ENCODE data around the gene IFFO2. TPM values are rescaled to one million over a fixed set of nuclear protein-coding genes. Genes with fewer than 3 reads are reported as not detected.

The IFFO2 gene
- total and polyA plus RNA-seq, 12 donors = 5.9 to 23.4 (median 15.8) TPM

DNA sequence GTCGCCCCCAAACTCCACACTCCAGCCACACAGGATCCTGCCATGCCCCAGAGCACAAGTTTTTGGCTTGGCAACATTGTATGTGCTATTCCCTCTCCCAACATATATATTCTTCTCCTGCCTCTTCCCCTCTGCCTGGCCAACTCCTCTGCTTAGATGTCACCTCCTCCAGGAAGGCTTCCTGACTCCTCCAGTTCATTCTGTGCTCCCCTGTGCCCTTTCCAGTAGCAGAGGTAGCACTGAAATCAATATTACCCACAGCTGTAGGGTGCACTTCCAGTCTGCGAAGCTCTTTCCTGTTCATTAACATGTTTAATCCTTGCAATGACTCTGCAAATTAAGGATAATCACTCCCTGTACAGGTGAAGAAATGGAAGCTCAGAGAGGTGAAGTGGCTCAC, 75.3 kb downstream of the IFFO2 start:
- H3K4me1 ChIP-seq (replicated peaks in 1 of 2) = peaks cover 0 to 3% of the 10 kb centered on the region in 2 donors
- 86 to 100% (median 93%) methylated on average over 2 of the region's 2 CpGs for WGBS, 4 donors
- intact Hi-C loops (cut with DNase I) = no loop called here
- DNase-seq = no peak
- no peak overlapping the region for H3K4me3 ChIP-seq
- no peak overlapping the region for H3K27ac ChIP-seq
- H3K27me3 ChIP-seq = no peaks in the 10 kb centered on the region
- H3K9me3 ChIP-seq (replicated peaks in 1 of 3) = no peaks in the 10 kb centered on the region
- no peak for TF ChIP-seq POLR2A (IDR thresholded peaks at IDR 0.05)
- TF ChIP-seq, protein P1, sequence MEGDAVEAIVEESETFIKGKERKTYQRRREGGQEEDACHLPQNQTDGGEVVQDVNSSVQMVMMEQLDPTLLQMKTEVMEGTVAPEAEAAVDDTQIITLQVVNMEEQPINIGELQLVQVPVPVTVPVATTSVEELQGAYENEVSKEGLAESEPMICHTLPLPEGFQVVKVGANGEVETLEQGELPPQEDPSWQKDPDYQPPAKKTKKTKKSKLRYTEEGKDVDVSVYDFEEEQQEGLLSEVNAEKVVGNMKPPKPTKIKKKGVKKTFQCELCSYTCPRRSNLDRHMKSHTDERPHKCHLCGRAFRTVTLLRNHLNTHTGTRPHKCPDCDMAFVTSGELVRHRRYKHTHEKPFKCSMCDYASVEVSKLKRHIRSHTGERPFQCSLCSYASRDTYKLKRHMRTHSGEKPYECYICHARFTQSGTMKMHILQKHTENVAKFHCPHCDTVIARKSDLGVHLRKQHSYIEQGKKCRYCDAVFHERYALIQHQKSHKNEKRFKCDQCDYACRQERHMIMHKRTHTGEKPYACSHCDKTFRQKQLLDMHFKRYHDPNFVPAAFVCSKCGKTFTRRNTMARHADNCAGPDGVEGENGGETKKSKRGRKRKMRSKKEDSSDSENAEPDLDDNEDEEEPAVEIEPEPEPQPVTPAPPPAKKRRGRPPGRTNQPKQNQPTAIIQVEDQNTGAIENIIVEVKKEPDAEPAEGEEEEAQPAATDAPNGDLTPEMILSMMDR (IDR thresholded peaks at IDR 0.05) = no peak
- no peaks in the 10 kb centered on the region for H3K36me3 ChIP-seq (replicated peaks in 1 of 2)

DNA sequence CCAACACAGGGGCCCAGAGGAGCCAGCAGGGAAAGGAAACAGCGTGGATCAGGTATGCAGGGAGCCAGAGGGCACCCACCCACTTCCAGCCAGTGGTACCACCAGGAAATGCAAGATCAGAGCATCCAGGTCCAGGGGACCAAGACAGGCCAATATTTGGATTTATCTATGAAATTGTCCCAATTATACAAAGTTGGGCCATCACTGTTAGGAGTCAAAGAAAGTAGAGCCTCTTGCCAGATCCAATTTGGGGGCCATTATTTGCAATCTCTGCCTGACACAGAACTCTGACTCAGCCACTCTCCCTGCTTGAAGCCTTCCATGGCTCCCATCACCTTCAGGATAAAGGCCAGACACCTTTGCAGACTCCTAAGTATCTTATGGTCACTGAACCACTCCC, 75.9 kb downstream of the IFFO2 start:
- no peaks in the 10 kb centered on the region for H3K9me3 ChIP-seq (replicated peaks in 1 of 3)
- intact Hi-C loops (cut with DNase I) = no loop called here
- WGBS, 4 donors = 80 to 100% (median 99%) methylated on average over 1 of the region's 1 CpG
- H3K27me3 ChIP-seq = no peaks in the 10 kb centered on the region
- H3K36me3 ChIP-seq (replicated peaks in 1 of 2) = no peaks in the 10 kb centered on the region
- peaks cover 0 to 3% of the 10 kb centered on the region in 2 donors for H3K4me1 ChIP-seq (replicated peaks in 1 of 2)
- TF ChIP-seq, protein P1 (IDR thresholded peaks at IDR 0.05) = no peak
- no peak overlapping the region for H3K4me3 ChIP-seq
- no peak for DNase-seq
- no peak overlapping the region for H3K27ac ChIP-seq

DNA sequence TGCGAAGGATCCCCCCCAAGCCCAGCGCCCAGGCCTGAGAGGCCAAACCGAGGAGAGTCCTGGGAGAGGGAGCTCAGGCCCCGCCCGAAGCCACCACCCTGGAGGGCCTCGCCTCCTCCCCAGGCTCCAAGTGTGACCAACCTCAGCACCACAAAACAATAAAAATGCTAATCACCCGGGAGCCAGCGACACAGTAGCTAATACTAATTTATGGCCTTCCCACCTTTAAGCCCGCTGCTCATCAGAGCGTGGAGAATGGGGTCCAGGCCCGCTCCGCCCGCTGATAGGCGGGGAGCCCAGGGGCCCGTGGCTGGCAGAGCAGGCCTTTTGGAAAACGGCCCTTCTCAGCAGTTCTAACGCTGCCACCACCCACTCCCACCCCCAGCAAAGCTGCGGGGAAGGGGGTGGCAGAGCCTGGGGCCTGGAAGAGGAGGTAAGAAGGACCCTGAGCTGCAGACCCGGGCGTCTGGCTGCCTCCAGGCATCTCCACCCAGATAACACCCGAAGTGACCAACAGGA, 76.6 kb downstream of the IFFO2 start:
- no peak for TF ChIP-seq POLR2A (IDR thresholded peaks at IDR 0.05)
- TF ChIP-seq, protein P1 (IDR thresholded peaks at IDR 0.05) = no peak
- Histone ChIP-seq H3K4me1 (replicated peaks in 1 of 2) (peaks cover 0 to 3% of the 10 kb centered on the region in 2 donors), H3K36me3 (replicated peaks in 1 of 2) (no peaks in the 10 kb centered on the region), H3K4me3 (no peak overlapping the region), H3K9me3 (replicated peaks in 1 of 3) (no peaks in the 10 kb centered on the region), H3K27me3 (no peaks in the 10 kb centered on the region), H3K27ac (no peak overlapping the region)
- DNase-seq = no peak
- intact Hi-C loops (cut with DNase I) = loop anchor here (5.0 to 10.0 kb wide), 2 partner anchors 175 to 283 kb away; no protein-coding TSS in a partner anchor
- 86 to 94% (median 89%) methylated on average over 12 to 21 of the region's 21 CpGs for WGBS, 4 donors

DNA sequence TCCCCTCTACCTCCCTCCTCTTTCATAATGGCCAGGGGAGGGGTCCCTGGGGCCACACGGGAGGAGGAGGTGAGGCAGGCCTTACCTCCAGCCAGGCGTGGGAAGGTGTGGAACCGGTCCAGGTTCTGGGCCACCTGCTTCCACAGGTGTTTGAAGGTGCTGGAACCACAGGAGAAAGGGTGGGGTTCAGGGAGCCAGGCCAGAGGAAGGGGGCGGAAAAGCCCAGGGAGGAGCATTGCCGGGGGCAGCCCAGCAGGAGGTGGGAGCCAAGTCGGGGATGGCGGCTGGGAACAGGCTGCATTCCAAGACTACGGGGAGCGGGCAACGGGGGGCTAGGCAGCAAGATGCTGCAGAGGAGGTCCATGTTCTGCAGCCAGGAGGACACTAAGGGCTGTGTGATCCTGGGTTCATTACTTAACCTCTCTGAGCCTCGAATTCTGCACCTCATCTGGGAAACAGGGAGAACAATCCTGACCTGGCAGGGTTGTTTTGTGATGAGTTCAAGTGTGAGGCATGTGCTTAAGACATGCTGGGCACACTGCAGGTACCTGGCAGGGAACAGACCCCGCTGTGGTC, 77.2 kb downstream of the IFFO2 start:
- WGBS, 4 donors = 83 to 94% (median 87%) methylated on average over 9 to 12 of the region's 12 CpGs
- Histone ChIP-seq H3K27me3 (no peaks in the 10 kb centered on the region), H3K27ac (no peak overlapping the region), H3K36me3 (replicated peaks in 1 of 2) (no peaks in the 10 kb centered on the region), H3K4me3 (no peak overlapping the region), H3K9me3 (replicated peaks in 1 of 3) (no peaks in the 10 kb centered on the region), H3K4me1 (replicated peaks in 1 of 2) (peaks cover 0 to 3% of the 10 kb centered on the region in 2 donors)
- intact Hi-C loops (cut with DNase I) = loop anchor here (5.0 to 10.0 kb wide), 2 partner anchors 175 to 282 kb away; no protein-coding TSS in a partner anchor
- no peak for DNase-seq
- TF ChIP-seq, protein P1 (IDR thresholded peaks at IDR 0.05) = no peak
- TF ChIP-seq POLR2A (IDR thresholded peaks at IDR 0.05) = no peak
